GM21526 (cell line): ENCODE data around the gene HERC2.
A peak's percentile ranks its signal among the peaks of the same experiment; 100 is the strongest.
"Not testable (repeated sequence)": the region's sequence is repeated elsewhere in the genome, so short reads cannot be mapped to it uniquely, and the experiment has no call there.

Experiments
- ATAC-seq: cut with Tn5 transposase; IDR thresholded peaks from one replicate; pipeline ENCODE4 v1.9.1; 2021; ENCODE audit warnings: moderate library complexity; ENCODE audit not compliant: unreplicated experiment, low FRiP score

The HERC2 gene

GRCh38 chr15:28274635-28275034, 47.3 kb downstream of the HERC2 start:
- ATAC-seq: no peak

- no peak for ATAC-seq
Observed at GRCh38 chr15:28273873-28274610, 47.9 kb downstream of the HERC2 start.

GRCh38 chr15:28273468-28273867, 48.5 kb downstream of the HERC2 start:
- no peak for ATAC-seq

GRCh38 chr15:28272587-28272986, 49.4 kb downstream of the HERC2 start:
- no peak for ATAC-seq

- no peak for ATAC-seq
Observed at GRCh38 chr15:28271697-28272260, 50.2 kb downstream of the HERC2 start.

GRCh38 chr15:28269097-28269496, 52.9 kb downstream of the HERC2 start:
- ATAC-seq: no peak

GRCh38 chr15:28267727-28268126, 54.3 kb downstream of the HERC2 start:
- ATAC-seq: no peak

- ATAC-seq: no peak
Observed at GRCh38 chr15:28265334-28266019, 56.5 kb downstream of the HERC2 start.

GRCh38 chr15:28264166-28264565, 57.8 kb downstream of the HERC2 start:
- ATAC-seq: no peak

- no peak for ATAC-seq
Observed at GRCh38 chr15:28262438-28262837, 59.5 kb downstream of the HERC2 start.

- no peak for ATAC-seq
Observed at GRCh38 chr15:28260722-28261121, 61.3 kb downstream of the HERC2 start.

GRCh38 chr15:28260317-28260716, 61.7 kb downstream of the HERC2 start:
- no peak for ATAC-seq

- no peak for ATAC-seq
Observed at GRCh38 chr15:28255965-28256364, 66.0 kb downstream of the HERC2 start.

GRCh38 chr15:28252831-28253230, 69.1 kb downstream of the HERC2 start:
- ATAC-seq: peak; percentile 47

- ATAC-seq: no peak
Observed at GRCh38 chr15:28246605-28247004, 75.4 kb downstream of the HERC2 start.

- ATAC-seq: no peak
Observed at GRCh38 chr15:28243901-28244300, 78.1 kb downstream of the HERC2 start.

- no peak for ATAC-seq
Observed at GRCh38 chr15:28243399-28243798, 78.6 kb downstream of the HERC2 start.

GRCh38 chr15:28238296-28238695, 83.7 kb downstream of the HERC2 start:
- not testable (repeated sequence) for ATAC-seq

- ATAC-seq: not testable (repeated sequence)
Observed at GRCh38 chr15:28231743-28232142, 90.2 kb downstream of the HERC2 start.

GRCh38 chr15:28231336-28231735, 90.6 kb downstream of the HERC2 start:
- not testable (repeated sequence) for ATAC-seq

- not testable (repeated sequence) for ATAC-seq
Observed at GRCh38 chr15:28228990-28229640, 92.9 kb downstream of the HERC2 start.
